Brain microvascular endothelial cell (primary cell): Measurements from ENCODE around the gene TMSB4Y.

Experiments used
- DNase-seq: peaks from one replicate; pipeline ENCODE4 v3.0.0-alpha.2; 2020
- H3K27ac ChIP-seq: fragments of 250-450 bp; sonication (Bioruptor Pico); 2 replicates; pipeline ENCODE4 v1.5.1; 2020; ENCODE audit warnings: mild to moderate bottlenecking, moderate library complexity
- H3K27me3 ChIP-seq: fragments of 250-450 bp; sonication (Bioruptor Pico); replicated peaks from 2 replicates; pipeline ENCODE4 v1.5.1; 2020; ENCODE audit warnings: mild to moderate bottlenecking
- H3K36me3 ChIP-seq: fragments of 250-450 bp; sonication (Bioruptor Pico); replicated peaks from 2 replicates; pipeline ENCODE4 v1.5.1; 2020; ENCODE audit warnings: mild to moderate bottlenecking
- H3K4me3 ChIP-seq: 2 replicates; pipeline ENCODE4 v1.5.1; 2011; ENCODE audit warnings: low read depth, mild to moderate bottlenecking, control low read depth, low read length, moderate library complexity
- CTCF ChIP-seq: IDR thresholded peaks from 2 replicates; pipeline ENCODE4 v1.5.1; 2011; ENCODE audit warnings: low read depth, mild to moderate bottlenecking, moderate library complexity, low read length, control low read depth, inconsistent platforms; ENCODE audit errors: missing control alignments
- in situ Hi-C: cut with HindIII; loops from 2 replicates; pipeline ENCODE4 v1.10.0; 2017; ENCODE audit warnings: low sequenced_read_pairs, low pct_ligation_motif_present

TMSB4Y gene

GRCh38 chrY:13703568-13703968, at the start of gene TMSB4Y:
TMSB4Y (plus strand) TSS chrY:13703899.
- Histone ChIP-seq H3K27ac (no peak within 1 kb of the TSS), H3K4me3 (no peak within 1 kb of the TSS)

GRCh38 chrY:13664162-13664561, 39.5 kb upstream of the TMSB4Y start:
- in situ Hi-C loops = no loop called here
- Histone ChIP-seq H3K27me3 (no peaks in the 10 kb centered on the region), H3K36me3 (no peaks in the 10 kb centered on the region), H3K27ac (no peak overlapping the region), H3K4me3 (no peak overlapping the region)
- no peak for DNase-seq
- no peak for TF ChIP-seq CTCF

More at GRCh38 chrY:13703568-13703968, at the start of gene TMSB4Y:
- in situ Hi-C loops = no loop called here
- Histone ChIP-seq H3K27me3 (no peaks in the 10 kb centered on the region), H3K36me3 (no peaks in the 10 kb centered on the region)
- DNase-seq = no peak
- no peak for TF ChIP-seq CTCF

GRCh38 chrY:13671122-13671521, 32.6 kb upstream of the TMSB4Y start:
- TF ChIP-seq CTCF = no peak
- DNase-seq = no peak
- in situ Hi-C loops = no loop called here
- Histone ChIP-seq H3K27ac (no peak overlapping the region), H3K4me3 (no peak overlapping the region), H3K36me3 (no peaks in the 10 kb centered on the region), H3K27me3 (no peaks in the 10 kb centered on the region)

GRCh38 chrY:13702276-13702675, 1.4 kb upstream of the TMSB4Y start:
- no peaks in the 10 kb centered on the region for H3K27me3 ChIP-seq
- no peaks in the 10 kb centered on the region for H3K36me3 ChIP-seq
- no peak overlapping the region for H3K27ac ChIP-seq
- no peak for TF ChIP-seq CTCF
- DNase-seq = no peak
- H3K4me3 ChIP-seq = no peak overlapping the region
- in situ Hi-C loops = no loop called here

GRCh38 chrY:13704121-13704930, 627 bp downstream of the TMSB4Y start:
- H3K27me3 ChIP-seq = no peaks in the 10 kb centered on the region
- no peak overlapping the region for H3K4me3 ChIP-seq
- in situ Hi-C loops = no loop called here
- DNase-seq = no peak
- TF ChIP-seq CTCF = no peak
- no peaks in the 10 kb centered on the region for H3K36me3 ChIP-seq
- no peak overlapping the region for H3K27ac ChIP-seq

- DNase-seq = no peak
- Histone ChIP-seq H3K4me3 (no peak overlapping the region), H3K36me3 (no peaks in the 10 kb centered on the region), H3K27me3 (no peaks in the 10 kb centered on the region), H3K27ac (no peak overlapping the region)
- no peak for TF ChIP-seq CTCF
- in situ Hi-C loops = no loop called here
Observed at GRCh38 chrY:13705197-13705596, 1.5 kb downstream of the TMSB4Y start.
